HUES6 (cell line): Measurements from ENCODE around the gene RALA.
"Not testable (repeated sequence)": the region's sequence is repeated elsewhere in the genome, so short reads cannot be mapped to it uniquely, and the experiment has no call there.

ENCODE experiments used
- H3K27ac ChIP-seq: 2 replicates; pipeline ENCODE4 v1.7.0; 2013; ENCODE audit warnings: low read depth, mild to moderate bottlenecking, low read length, inconsistent platforms
- H3K27me3 ChIP-seq: 2 replicates; pipeline ENCODE4 v1.6.1; 2013; ENCODE audit warnings: low read length; ENCODE audit not compliant: control insufficient read depth, insufficient read depth
- H3K36me3 ChIP-seq: 2 replicates; pipeline ENCODE4 v1.6.1; 2013; ENCODE audit warnings: low read length; ENCODE audit not compliant: control insufficient read depth, insufficient read depth
- H3K4me1 ChIP-seq: 2 replicates; pipeline ENCODE4 v1.6.1; 2013; ENCODE audit warnings: low read length; ENCODE audit not compliant: control insufficient read depth, insufficient read depth
- H3K4me3 ChIP-seq: 2 replicates; pipeline ENCODE4 v1.5.1; 2013; ENCODE audit warnings: low read depth, low read length
- H3K9ac ChIP-seq: one replicate; pipeline ENCODE4 v1.6.1; 2013; ENCODE audit warnings: mild to moderate bottlenecking, low read length
- H3K9me3 ChIP-seq: 2 replicates; pipeline ENCODE4 v1.6.1; 2013; ENCODE audit warnings: low read depth, low read length; ENCODE audit not compliant: control insufficient read depth, insufficient read depth

The RALA gene

DNA sequence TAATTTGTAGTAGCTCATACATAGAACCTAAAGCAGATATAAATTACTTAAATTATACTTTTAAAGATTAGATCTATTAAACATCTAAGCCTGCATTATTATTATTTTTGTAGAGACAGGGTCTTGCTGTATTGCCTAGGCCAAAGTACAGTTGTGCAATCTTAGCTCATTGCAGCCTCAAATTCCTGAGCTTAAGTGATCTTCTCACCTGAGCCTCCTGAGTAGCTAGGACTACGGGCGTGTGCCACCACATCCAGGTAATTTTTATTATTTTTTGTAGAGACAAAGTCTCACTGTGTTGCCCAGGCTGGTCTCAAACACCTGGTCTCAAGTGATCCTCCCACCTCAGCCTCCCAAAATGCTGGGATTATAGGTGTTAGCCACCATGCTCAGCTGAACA lies 46.7 kb downstream of the RALA start:
- Histone ChIP-seq H3K4me3 (no peak overlapping the region), H3K4me1 (peaks cover 10% of the 10 kb centered on the region; the same call in 1 of the 2 replicates), H3K9ac (no peak overlapping the region), H3K27me3 (no peaks in the 10 kb centered on the region), H3K9me3 (no peaks in the 10 kb centered on the region), H3K27ac (no peak overlapping the region), H3K36me3 (no peaks in the 10 kb centered on the region)

DNA sequence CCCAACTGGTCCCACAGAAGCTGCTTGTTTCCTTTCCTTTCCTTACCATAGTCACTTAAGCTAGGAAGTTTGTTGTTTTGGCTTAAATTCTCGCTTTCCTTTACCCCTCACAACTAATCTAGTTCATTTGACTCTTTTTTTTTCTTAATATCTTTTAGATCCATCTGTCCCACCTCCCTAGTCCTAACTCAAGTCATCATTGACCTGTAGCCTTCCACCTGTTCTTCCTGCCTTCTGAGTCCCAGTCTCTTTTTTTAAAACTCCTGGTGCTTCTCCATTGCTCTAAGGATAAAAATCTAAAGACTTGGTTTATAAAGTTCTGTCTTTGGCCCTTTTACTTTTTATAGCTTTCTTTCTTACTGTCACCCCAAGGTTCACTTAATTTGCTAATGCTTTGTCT lies 47.6 kb downstream of the RALA start:
- Histone ChIP-seq H3K4me1 (peaks cover 10% of the 10 kb centered on the region; the same call in 1 of the 2 replicates), H3K4me3 (no peak overlapping the region), H3K36me3 (no peaks in the 10 kb centered on the region), H3K9ac (no peak overlapping the region), H3K27me3 (no peaks in the 10 kb centered on the region), H3K9me3 (no peaks in the 10 kb centered on the region), H3K27ac (no peak overlapping the region)

DNA sequence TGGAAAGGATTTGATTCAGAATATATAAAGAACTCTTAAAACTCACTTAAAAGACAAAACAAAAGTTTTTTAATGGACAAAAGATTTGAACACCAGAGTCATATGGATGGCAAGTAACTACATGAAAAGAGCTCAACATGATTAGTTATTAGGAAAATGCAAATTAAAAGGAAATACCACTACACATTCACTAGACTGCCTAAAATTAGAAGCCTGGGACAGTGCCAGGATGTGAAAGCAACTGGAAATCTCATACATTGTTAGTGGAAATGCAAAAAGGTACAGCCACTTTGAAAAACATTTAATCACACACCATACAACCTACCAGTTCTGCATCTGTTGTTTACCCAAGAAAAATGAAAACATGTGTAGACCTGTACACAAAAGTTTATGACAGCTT lies 48.8 kb downstream of the RALA start:
- Histone ChIP-seq H3K9me3 (peaks cover 4% of the 10 kb centered on the region), H3K9ac (no peak overlapping the region), H3K4me1 (peaks cover 2% of the 10 kb centered on the region; the same call in 1 of the 2 replicates)

DNA sequence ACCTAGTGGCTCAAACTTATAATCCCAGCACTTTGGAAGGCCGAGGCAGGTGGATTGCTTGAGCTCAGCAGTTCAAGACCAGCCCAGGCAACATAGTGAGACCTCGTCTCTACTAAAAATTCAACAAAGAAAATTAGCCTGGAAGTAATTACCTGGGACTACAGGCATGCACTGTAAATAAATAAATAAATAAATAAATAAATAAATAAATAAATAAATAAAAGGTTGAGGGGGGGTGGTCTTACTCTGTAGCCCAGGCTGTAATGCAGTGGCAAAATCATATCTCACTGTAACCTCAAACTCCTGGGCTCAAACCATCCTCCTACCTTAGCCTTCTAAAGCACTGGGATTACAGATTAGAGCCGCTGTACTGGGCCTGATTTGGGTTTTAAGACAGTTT lies 50.5 kb downstream of the RALA start:
- H3K36me3 ChIP-seq = no peaks in the 10 kb centered on the region
- no peaks in the 10 kb centered on the region for H3K27me3 ChIP-seq
- H3K4me1 ChIP-seq = no peaks in the 10 kb centered on the region
- H3K27ac ChIP-seq = no peak overlapping the region
- H3K9ac ChIP-seq = no peak overlapping the region
- no peak overlapping the region for H3K4me3 ChIP-seq
- H3K9me3 ChIP-seq = peaks cover 4% of the 10 kb centered on the region

More for the DNA sequence above, 48.8 kb downstream of the RALA start:
- Histone ChIP-seq H3K27me3 (no peaks in the 10 kb centered on the region), H3K27ac (no peak overlapping the region), H3K36me3 (no peaks in the 10 kb centered on the region), H3K4me3 (no peak overlapping the region)

DNA sequence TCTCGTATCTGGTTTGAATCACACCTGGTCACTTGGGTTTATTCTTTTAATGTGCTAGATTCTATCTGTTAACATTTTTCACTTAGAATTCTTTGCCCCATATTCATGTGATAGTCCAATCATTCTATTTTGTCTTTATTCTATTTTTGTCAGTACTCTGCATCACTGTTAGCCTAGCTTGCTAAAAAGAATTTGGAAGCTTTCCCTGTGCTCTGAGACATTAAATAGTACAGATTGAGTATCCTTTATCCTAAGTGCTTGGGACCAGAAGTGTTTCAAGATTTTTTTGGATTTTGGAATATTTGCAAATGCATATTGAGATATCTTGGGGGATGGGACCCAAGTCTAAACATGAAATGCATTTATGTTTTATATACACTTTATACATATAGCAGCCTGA lies 51.0 kb downstream of the RALA start:
- Histone ChIP-seq H3K9ac (no peak overlapping the region), H3K4me3 (no peak overlapping the region), H3K27ac (no peak overlapping the region), H3K4me1 (no peaks in the 10 kb centered on the region), H3K9me3 (peaks cover 4% of the 10 kb centered on the region), H3K36me3 (no peaks in the 10 kb centered on the region), H3K27me3 (no peaks in the 10 kb centered on the region)

DNA sequence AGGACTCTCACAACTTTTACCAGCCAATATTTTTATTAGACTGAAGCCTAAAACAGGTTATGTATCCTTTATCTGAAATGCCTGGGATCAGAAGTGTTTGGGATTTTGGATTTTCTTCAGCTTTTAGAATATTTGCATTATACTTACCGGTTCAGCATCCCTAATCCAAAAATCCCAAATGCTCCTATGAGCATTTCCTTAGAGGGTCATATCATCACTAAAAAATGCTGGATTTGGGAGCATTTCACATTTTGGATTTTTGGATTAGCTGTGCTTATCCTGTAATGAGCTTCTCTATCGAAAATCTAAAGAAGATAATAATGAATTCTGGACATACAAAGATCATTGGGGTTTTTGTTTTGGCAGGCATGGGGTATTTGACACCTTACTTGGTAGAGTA lies 53.0 kb downstream of the RALA start:
- Histone ChIP-seq H3K4me1 (peaks cover 6% of the 10 kb centered on the region), H3K27me3 (no peaks in the 10 kb centered on the region), H3K9ac (no peak overlapping the region), H3K9me3 (peaks cover 4% of the 10 kb centered on the region), H3K36me3 (no peaks in the 10 kb centered on the region), H3K27ac (no peak overlapping the region), H3K4me3 (no peak overlapping the region)

DNA sequence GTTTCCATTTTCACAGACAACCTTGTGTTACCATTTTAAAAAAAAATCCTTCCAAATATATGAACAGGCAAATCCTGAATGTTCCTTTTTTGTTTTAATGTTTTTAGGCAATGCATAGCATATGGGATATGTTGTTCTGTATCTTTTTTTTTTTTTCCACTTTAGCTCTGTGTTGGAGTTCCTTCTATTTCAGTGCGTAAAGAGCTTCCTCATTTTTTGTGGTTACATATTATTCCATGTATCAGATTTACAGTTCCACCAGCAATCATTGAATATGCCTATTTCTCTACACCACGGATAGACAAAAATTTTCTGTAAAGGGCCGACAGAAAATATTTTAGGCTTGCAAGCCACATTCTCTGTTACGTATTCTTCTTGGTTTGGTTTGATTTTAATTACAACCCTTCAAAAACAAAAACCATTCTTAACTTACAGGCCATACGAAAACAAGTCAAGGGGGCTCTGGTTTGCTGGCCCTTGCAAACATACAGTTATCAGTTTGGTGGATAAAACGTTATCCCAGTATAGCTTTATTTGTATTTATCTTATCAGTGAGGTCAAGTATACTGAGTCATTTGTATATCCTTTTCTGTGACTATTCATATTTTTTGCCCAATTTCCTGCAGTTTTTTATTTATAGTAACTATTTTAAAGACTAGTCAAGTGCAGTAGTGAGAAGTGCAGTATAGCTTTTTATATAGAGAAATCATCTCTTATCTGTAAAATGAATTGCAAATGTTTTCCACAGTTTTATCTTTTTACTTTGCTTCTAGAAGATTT lies 55.7 kb downstream of the RALA start:
- Histone ChIP-seq H3K27me3 (no peaks in the 10 kb centered on the region), H3K4me3 (no peak overlapping the region), H3K36me3 (no peaks in the 10 kb centered on the region), H3K9me3 (peaks cover 4% of the 10 kb centered on the region), H3K9ac (no peak overlapping the region), H3K27ac (no peak overlapping the region), H3K4me1 (peaks cover 16% of the 10 kb centered on the region)

DNA sequence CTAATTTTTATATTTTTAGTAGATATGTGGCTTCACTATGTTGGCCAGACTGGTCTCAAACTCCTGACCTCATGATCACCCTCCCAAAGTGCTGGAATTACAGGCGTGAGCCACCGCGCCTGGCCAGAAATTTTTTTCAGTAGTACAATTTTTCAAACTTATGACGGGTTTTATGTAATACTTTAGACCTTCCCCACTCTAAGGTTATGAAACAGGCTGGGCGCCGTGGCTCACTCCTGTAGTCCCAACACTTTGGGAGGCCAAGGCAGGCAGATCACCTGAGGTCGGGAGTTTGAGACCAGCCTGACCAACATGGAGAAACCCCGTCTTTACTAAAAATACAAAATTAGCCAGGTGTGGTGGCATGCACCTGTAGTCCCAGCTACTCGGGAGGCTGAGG lies 56.5 kb downstream of the RALA start:
- not testable (repeated sequence) for H3K27me3 ChIP-seq, H3K27ac ChIP-seq, H3K4me3 ChIP-seq, H3K36me3 ChIP-seq, H3K9ac ChIP-seq, H3K9me3 ChIP-seq
- peaks cover 16% of the 10 kb centered on the region for H3K4me1 ChIP-seq

DNA sequence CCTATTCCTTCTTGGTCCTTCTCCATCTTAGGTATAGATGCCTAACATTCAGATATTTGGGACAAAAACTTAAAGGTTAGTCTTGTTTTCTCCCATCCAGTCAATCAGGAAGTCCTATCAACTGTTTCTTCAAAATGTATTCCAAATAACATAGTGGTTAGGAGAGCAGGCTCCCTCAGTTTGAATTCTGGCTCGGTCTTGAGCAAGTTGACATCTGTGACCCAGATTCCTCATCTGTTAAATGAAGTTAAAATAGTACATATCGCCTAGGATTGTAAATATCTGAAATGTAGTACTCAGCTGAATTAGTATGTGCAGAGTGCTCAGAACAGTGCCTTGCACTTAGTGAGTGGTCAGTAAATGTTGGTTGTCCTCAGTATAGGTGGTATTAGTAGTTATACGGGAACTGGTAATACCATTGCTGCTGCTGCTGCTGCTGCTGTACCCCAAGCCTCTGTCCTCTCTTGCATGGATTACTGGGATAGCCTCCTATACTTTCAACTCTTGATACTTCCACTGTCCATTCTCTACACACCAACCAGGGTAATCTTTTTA lies 58.6 kb downstream of the RALA start:
- Histone ChIP-seq H3K4me1 (peaks cover 16% of the 10 kb centered on the region), H3K27me3 (no peaks in the 10 kb centered on the region), H3K36me3 (no peaks in the 10 kb centered on the region), H3K27ac (no peak overlapping the region), H3K9me3 (peaks cover 2% of the 10 kb centered on the region), H3K9ac (no peak overlapping the region), H3K4me3 (no peak overlapping the region)

DNA sequence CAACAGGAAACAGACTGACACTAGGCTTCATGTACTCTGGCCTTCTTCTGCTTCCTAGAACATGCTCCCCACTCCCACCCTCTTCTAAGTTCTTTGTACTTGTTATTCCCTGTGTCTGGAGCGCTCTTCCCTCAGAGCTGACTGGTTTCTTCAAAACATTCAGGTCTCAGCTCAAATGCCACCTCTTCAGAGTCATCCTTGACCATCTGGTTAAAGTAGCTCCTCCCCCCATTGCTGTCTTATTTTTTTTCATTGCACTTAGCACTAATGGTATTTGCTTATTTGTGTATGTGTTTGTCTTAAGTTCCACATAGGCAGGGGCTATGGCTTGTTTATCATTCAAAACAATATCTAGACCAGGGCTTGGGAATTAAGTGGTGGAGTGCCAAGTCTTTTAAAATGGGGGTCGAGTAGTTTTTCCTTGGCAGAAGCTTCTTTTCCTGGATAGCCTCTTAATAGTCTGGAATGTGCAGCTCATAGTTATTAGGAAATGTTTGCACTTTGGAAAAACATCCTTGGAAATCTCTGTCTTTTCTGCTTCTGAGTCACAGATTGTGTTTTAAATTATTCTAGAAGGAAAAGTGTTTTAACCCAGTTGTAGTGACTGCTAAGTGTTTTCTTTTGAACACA lies 60.0 kb downstream of the RALA start:
- no peak overlapping the region for H3K27ac ChIP-seq
- H3K4me3 ChIP-seq = no peak overlapping the region
- H3K4me1 ChIP-seq = peaks cover 16% of the 10 kb centered on the region
- no peaks in the 10 kb centered on the region for H3K9me3 ChIP-seq
- H3K27me3 ChIP-seq = no peaks in the 10 kb centered on the region
- H3K9ac ChIP-seq = no peak overlapping the region
- H3K36me3 ChIP-seq = peaks cover 3% of the 10 kb centered on the region; the same call in 1 of the 2 replicates

DNA sequence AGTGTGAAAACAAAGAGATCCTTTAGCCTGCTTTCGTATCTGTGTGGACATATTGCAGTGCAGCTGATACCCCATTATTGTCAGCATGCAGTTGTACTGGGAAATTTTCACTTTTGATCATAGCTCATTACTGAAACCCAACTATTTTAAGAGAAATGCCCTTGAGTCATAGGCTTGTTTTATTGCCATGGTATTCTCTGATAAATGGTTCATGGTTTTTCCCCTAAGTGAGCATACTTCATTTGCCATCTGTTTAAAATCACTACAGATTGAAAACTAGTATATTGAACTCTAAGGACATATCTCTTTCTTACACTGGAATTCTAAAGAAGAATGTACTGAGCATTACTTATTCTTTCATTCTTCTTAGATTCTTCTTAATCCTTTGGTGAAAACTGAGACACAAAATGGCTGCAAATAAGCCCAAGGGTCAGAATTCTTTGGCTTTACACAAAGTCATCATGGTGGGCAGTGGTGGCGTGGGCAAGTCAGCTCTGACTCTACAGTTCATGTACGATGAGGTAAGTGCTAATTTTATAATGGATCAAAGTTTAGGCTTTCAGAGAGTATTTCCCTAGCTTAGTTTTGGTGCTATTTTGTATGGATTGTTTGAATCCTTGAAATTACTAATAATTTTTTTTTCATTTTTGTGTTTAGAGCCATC lies 63.0 kb downstream of the RALA start:
- no peak overlapping the region for H3K9ac ChIP-seq
- no peaks in the 10 kb centered on the region for H3K27me3 ChIP-seq
- H3K4me1 ChIP-seq = peaks cover 9% of the 10 kb centered on the region
- H3K36me3 ChIP-seq = peaks cover 27% of the 10 kb centered on the region
- H3K27ac ChIP-seq = no peak overlapping the region
- H3K4me3 ChIP-seq = no peak overlapping the region
- no peaks in the 10 kb centered on the region for H3K9me3 ChIP-seq
